ENCODE results near the gene CHMP5. TPM values are rescaled to one million over a fixed set of nuclear protein-coding genes. Genes with fewer than 3 reads are reported as not detected.

Gene CHMP5
- total RNA-seq, 1 donor from 2014 or later = 80.9 TPM

- H3K36me3 ChIP-seq = peaks cover 99% of the 10 kb centered on the region
Measured at GRCh38 chr9:33257276-33257675, 7.6 kb upstream of the CHMP5 start.

GRCh38 chr9:33260372-33260771 is 4.5 kb upstream of the CHMP5 start:
- H3K27me3 ChIP-seq (ENCODE audit: low read depth) = no peaks in the 10 kb centered on the region
- H3K4me3 ChIP-seq = no peak overlapping the region
- H3K27ac ChIP-seq = no peak overlapping the region
- TF ChIP-seq CTCF (IDR thresholded peaks at IDR 0.05) = no peak
- no peak for DNase-seq
- H3K36me3 ChIP-seq = peaks cover 72% of the 10 kb centered on the region
- no peaks in the 10 kb centered on the region for H3K9me3 ChIP-seq
- intact Hi-C loops (cut with DNase I) = no loop called here
- ATAC-seq = no peak
- peaks cover 15% of the 10 kb centered on the region for H3K4me1 ChIP-seq

More at GRCh38 chr9:33257276-33257675, 7.6 kb upstream of the CHMP5 start:
- no peaks in the 10 kb centered on the region for H3K9me3 ChIP-seq
- no peak for ATAC-seq
- intact Hi-C loops (cut with DNase I) = no loop called here
- no peak for DNase-seq
- peaks cover 1% of the 10 kb centered on the region for H3K4me1 ChIP-seq
- TF ChIP-seq CTCF (IDR thresholded peaks at IDR 0.05) = no peak
- no peak overlapping the region for H3K27ac ChIP-seq
- no peak overlapping the region for H3K4me3 ChIP-seq
- no peaks in the 10 kb centered on the region for H3K27me3 ChIP-seq (ENCODE audit: low read depth)

- Histone ChIP-seq H3K4me3 (peak overlapping the region; percentile 93), H3K4me1 (peaks cover 28% of the 10 kb centered on the region), H3K27ac (peak overlapping the region; percentile 92), H3K27me3 (ENCODE audit: low read depth) (no peaks in the 10 kb centered on the region), H3K36me3 (peaks cover 68% of the 10 kb centered on the region), H3K9me3 (no peaks in the 10 kb centered on the region)
- peak; percentile 2 to 8 for ATAC-seq
- intact Hi-C loops (cut with DNase I) = no loop called here
- no peak for TF ChIP-seq CTCF (IDR thresholded peaks at IDR 0.05)
- DNase-seq = no peak
Measured at GRCh38 chr9:33263131-33264002, 1.5 kb upstream of the CHMP5 start.

- peak; percentile 78 for DNase-seq
- Histone ChIP-seq H3K4me3 (peak overlapping the region; percentile 93), H3K4me1 (peaks cover 28% of the 10 kb centered on the region), H3K27me3 (ENCODE audit: low read depth) (no peaks in the 10 kb centered on the region), H3K36me3 (peaks cover 68% of the 10 kb centered on the region), H3K9me3 (no peaks in the 10 kb centered on the region), H3K27ac (peak overlapping the region; percentile 92)
- no peak for TF ChIP-seq CTCF (IDR thresholded peaks at IDR 0.05)
- intact Hi-C loops (cut with DNase I) = no loop called here
- ATAC-seq = peak; percentile 7 to 42
Measured at GRCh38 chr9:33264003-33264472, 811 bp upstream of the CHMP5 start.

- intact Hi-C loops (cut with DNase I) = no loop called here
- H3K27me3 ChIP-seq (ENCODE audit: low read depth) = no peaks in the 10 kb centered on the region
- no peak for DNase-seq
- H3K4me3 ChIP-seq = peak overlapping the region; percentile 93
- no peak for TF ChIP-seq CTCF (IDR thresholded peaks at IDR 0.05)
- ATAC-seq = peak in 1 of 2 donors; percentile 0
- peak overlapping the region; percentile 92 for H3K27ac ChIP-seq
- no peaks in the 10 kb centered on the region for H3K9me3 ChIP-seq
- H3K36me3 ChIP-seq = peaks cover 68% of the 10 kb centered on the region
- peaks cover 28% of the 10 kb centered on the region for H3K4me1 ChIP-seq
Measured at GRCh38 chr9:33265211-33265865, 489 bp downstream of the CHMP5 start.
